ENCODE measurements around the gene WSCD2. TPM values are rescaled to one million over a fixed set of nuclear protein-coding genes. Genes with fewer than 3 reads are reported as not detected.

WSCD2 gene
- total RNA-seq, 4 donors from 2014 or later, result 0.46 to 1.3 (median 0.50) TPM; not detected in 1

DNA sequence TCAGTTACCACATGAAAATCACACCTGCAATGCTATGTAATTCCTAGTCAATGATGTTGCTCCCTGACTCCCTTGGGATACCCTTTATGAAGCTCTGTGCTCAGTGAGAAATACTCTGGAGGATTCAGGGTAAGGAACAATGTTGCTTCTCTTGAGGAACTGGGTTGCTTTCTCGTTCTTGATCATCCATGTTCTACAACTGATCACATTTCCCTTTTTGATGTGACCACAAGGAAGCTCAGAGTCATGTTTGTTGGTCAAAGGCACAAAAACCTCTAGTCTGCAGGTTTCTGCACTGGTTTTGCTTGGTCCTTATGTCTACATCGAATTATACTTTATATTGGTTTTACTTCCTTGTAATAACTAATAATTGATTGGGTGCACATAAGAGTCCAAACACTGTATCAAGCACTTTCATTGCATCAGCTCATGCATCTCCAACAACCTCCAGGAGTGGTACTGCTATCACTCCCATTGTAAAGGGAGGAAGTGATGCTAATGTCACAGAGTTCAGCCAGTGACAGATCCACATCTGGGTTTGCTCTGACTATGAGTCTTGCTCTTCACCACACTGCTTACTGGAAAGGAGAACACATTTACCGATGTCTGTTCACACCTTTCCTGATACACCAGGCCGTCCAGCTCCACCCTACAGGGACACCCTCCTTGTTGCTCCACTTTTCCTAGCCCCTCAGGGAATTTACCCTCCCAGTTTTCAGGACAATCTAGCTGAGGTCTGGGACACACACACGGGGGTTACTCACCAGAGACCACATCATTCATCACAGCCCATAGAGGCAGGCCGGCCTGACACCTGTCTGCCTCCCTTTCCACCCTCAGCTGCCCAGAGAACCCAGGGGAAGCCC lies 169.0 kb downstream of the WSCD2 start:
- TF ChIP-seq, protein P1, sequence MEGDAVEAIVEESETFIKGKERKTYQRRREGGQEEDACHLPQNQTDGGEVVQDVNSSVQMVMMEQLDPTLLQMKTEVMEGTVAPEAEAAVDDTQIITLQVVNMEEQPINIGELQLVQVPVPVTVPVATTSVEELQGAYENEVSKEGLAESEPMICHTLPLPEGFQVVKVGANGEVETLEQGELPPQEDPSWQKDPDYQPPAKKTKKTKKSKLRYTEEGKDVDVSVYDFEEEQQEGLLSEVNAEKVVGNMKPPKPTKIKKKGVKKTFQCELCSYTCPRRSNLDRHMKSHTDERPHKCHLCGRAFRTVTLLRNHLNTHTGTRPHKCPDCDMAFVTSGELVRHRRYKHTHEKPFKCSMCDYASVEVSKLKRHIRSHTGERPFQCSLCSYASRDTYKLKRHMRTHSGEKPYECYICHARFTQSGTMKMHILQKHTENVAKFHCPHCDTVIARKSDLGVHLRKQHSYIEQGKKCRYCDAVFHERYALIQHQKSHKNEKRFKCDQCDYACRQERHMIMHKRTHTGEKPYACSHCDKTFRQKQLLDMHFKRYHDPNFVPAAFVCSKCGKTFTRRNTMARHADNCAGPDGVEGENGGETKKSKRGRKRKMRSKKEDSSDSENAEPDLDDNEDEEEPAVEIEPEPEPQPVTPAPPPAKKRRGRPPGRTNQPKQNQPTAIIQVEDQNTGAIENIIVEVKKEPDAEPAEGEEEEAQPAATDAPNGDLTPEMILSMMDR (IDR thresholded peaks at IDR 0.05), result no peak
- ATAC-seq (ENCODE audit: low FRiP score) (no peak), DNase-seq (ENCODE audit: low spot score) (no peak)

DNA sequence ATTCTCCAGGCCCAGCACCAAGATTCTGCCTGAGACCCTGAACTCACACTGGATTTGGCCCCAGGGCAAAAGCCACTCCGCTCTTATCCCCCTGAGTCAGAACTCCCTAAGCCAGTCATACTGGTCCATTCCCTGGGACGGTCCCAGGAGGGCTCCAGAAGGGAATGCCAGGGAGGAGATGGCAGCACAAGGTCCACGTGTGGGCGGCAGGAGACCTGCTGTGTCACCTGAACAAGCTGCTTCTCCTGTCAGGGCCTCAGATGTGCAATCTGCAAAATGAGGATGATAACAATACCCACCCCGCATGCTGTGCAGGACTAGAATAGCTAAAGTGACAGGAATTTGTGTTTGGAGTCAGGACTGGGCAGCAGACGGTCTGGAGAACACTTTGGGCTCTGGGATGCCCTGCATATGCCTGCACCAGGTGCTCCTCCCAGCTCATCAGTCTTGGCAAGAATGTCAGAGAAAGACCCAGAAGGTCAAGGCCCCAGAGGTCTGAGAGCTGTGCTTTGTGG lies 169.7 kb downstream of the WSCD2 start:
- TF ChIP-seq, protein P1 (IDR thresholded peaks at IDR 0.05), result no peak
- ATAC-seq (ENCODE audit: low FRiP score) (no peak), DNase-seq (ENCODE audit: low spot score) (no peak)

DNA sequence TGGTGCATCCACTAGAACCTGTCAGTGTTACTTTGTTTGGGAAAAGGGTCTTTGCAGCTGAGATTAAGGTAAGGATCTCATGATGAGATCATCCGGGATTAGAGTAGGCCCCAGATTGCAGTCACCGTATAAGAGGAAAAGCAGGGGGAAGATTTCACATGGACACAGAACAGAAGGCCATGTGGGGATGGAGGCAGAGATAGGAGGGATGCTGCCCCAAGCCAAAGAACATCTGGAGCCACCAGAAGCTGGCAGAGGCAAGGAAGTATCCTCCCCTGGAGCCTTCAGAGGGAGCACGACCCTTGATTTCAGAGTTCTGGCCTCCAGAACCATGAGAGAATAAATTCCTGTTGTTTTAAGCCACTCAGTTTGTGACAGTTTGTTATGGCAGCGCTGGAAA lies 170.4 kb downstream of the WSCD2 start:
- no peak for ATAC-seq (ENCODE audit: low FRiP score)
- TF ChIP-seq, protein P1 (IDR thresholded peaks at IDR 0.05), result no peak
- no peak for DNase-seq (ENCODE audit: low spot score)

Other genes starting within 250 kb of the WSCD2 start
- 10 to 100 TPM; 20.7 to 28.1 (median 23.1) TPM for gene CMKLR1, start 210.0 kb downstream of the WSCD2 start, total RNA-seq

Data from omental fat pad (tissue), 4 donors.